Activated CD4-positive, CD25-positive, alpha-beta regulatory T cell treated with anti-CD3 and anti-CD28 coated beads, Interleukin-2, amount 50 U/mL, for 24 hours (primary cell): ENCODE data around the gene ZNF579.
A peak's percentile ranks its signal among the peaks of the same experiment; 100 is the strongest.
"Not testable (repeated sequence)": the region's sequence is repeated elsewhere in the genome, so short reads cannot be mapped to it uniquely, and the experiment has no call there.

Source experiments
- ATAC-seq, 2 donors: fragments of 150-1000 bp; cut with Tn5 transposase; one replicate each; pipeline ENCODE4 v1.10.0; 2021; ENCODE audit warnings: mild to moderate bottlenecking in 1 of 2, moderate library complexity in 1 of 2

Gene ZNF579

GRCh38 chr19:55592391-55593090, 11.9 kb upstream of the ZNF579 start:
- ATAC-seq = no peak

DNA sequence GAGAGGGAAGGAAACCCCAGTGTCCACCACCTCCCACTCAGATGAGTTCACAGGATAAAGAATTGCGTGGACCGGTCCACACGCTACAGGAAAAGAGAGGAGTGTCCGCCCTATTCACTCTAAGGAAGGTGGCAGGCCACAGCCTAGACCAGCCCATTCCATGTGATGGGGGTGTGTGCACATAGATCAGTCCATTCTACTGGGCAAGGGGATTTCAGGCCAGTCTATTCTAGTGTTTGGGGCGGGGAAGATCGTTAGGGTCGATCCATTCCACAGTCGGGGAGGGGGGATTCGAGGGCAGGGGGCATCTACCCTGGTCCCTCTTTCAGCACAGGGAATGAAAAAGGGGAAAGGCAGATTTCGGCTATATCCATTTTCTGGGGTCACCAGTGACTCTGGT, 10.9 kb upstream of the ZNF579 start:
- no peak for ATAC-seq

GRCh38 chr19:55590617-55591016, 10.0 kb upstream of the ZNF579 start:
- ATAC-seq = no peak

DNA sequence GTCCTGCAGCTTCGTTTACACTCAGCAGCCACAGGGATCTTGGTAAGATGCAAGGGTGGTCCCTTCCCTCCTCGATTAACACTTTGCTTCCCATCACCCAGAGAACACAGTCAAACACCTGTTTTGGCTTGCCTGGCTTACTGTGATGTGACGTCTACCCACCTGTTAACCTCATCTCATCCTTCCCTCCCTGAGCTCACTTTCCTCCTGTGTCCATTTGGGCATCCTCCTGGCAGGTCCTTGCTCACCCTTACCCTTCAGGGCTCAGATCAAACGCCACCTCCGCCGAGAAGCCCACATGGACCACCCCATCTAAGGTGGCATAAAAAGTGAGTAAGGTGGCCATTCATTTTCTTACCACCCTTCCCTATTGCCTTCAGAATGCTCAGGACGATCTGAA, 9.5 kb upstream of the ZNF579 start:
- no peak for ATAC-seq

DNA sequence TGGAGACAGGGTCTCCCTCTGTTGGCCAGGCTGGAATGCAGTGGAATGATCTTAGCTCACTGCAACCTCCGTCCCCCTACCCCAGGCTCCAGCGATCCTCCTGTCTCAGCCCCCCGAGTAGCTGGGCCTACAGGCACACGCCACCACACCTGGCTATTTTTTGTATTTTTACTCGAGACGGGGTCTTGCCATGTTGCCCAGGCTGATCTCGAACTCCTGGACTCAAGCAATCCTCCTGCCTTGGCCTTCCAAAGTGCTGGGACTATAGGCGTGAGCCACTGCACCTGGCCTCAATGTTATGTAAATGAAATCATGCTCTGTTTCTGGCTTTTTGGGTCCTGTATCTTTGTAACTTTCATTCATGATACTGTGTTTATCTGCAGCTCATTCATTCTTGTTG, 8.1 kb upstream of the ZNF579 start:
- ATAC-seq = no peak

DNA sequence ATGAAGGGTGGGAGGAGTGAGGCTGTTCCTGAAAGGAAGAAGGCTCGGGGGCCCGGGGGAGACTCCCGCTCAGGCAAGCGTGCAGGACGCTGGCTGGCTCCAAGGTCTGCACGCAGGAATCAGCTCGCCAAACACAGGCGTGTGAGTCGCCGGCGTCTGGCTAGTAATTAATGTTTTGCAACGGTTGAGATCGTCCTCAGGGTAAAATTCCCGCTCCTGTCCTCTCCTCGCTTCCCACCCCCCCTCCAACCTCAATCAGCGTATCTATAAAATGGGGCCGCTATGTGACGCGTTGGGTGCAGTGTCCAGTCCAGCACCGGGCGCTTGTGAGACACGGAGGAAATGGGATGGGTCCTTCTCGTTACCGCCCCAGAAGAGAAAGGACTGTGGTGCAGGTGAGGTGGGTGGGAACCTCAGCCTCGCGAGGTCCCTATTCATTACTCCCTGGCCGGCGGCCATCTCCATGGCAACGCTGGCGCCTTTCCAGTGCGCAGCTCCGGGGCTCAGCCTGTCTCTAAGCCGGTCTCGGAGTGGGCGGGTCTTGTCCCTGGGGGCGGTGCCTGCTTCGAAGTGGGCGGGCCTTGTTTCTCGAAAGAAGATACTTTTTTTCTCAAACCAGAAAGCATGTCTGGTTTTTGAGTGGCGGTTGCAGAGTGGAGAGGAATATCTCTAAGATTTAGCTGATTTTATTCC, 6.5 kb upstream of the ZNF579 start:
- peak; percentile 98 to 99 for ATAC-seq

GRCh38 chr19:55585658-55586339, 5.2 kb upstream of the ZNF579 start:
- ATAC-seq = peak; percentile 39 to 44

DNA sequence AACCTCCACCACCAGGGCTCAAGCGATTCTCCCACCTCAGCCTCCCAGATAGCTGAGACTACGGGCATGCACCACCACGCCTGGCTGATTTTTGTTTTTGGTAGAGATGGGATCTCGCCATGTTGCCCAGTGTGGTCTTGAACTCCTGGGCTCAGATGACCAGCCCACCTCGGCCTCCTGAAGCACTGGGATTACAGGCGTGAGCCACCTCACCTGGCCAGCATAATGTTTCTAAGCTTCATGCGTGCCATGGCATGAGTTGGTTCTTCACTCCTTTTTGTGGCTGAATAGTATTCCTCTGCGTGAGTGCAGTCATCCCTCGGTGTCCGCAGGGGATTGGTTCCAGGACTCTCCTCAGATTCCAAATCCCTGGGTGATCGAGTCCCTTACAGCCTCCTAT, 4.2 kb upstream of the ZNF579 start:
- ATAC-seq = no peak

DNA sequence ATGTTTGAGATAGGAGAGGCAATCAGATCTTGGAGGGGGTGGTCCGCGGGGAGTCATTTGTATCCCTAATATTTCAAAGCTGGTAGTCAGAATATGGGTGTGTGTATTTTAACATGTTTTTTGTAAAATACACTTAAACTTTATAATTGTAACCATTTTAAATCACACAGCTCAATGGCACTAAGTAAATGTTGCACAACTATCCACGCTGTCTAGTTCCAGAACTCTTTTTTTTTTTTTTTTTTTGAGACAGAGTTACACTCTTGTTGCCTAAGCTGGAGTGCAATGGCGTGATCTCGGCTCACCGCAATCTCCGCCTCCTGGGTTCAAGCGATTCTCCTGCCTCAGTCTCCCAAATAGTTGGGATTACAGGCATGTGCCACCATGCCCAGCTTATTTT, 3.2 kb upstream of the ZNF579 start:
- not testable (repeated sequence) for ATAC-seq

DNA sequence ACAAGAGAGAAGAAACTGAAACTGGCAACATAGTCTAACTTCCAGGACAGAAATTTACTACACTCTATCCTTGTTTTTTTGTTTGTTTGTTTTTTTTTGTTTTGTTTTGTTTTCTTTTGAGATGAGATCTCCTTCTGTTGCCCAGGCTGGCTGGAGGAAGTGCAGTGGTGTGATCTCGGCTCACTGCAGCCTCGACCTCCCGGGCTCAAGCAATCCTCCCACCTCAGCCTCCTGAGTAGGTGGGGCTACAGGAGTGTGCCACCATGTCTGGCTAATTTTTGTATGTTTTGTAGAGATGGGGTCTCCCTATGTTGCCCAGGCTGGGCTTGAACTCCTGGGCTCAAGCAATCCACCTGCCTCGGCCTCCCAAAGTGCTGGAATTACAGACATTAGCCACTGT, 1.6 kb upstream of the ZNF579 start:
- not testable (repeated sequence) for ATAC-seq

DNA sequence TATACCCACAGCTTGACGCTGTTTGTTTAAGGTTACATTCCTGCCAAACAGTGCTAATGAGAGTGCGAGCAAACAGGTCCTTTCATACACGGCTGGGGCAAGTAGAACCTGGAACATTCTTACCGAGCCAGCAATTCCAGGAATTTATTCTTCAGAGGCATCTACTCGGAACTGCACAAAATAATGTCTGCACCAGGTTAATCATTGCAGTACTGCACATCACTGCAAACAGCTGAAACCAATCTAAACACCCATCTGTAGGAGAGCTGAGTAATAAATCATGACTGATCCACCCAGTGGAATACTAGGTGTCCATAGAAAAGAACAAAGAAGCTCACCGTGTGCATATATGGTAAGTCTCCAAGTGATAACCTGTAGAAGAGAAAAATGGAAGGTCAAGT, 1.2 kb upstream of the ZNF579 start:
- ATAC-seq = no peak

DNA sequence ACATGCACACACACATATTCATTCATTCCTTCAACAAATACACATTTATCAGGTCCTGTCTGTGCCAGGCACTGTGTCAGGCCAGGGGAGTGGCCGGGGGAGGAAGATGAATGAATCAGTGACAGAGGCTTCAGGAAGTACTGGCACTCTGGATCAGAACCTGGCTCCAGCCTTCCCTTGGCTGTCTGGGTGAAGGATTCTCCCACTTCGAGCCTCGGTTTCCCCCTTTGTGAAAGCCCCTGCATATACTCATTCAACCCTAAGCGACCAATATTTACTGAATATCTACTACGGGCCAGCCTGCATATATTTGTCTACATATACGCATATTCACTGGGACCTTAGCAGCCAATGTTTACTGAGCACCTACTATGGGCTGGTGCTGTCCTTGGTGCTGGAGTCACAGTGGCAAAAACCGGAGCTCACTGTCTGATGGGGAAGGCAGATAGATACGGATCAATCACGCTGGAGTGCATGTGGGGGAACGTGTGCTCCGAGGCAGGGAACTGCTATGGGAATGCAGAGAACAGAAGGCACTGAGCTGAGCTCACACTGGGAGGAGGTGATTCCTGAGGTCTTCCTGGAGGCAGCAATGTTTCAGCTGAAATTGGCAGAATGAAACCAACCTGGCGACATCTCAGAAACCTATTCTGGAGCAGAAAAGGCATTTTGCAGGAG, 636 bp upstream of the ZNF579 start:
- no peak for ATAC-seq

GRCh38 chr19:55579766-55580621, 654 bp downstream of the ZNF579 start:
- ATAC-seq = peak; percentile 22 to 41

- ATAC-seq = no peak
These were observed 1.6 kb downstream of the ZNF579 start for GRCh38 chr19:55578761-55579747.

GRCh38 chr19:55578031-55578760, 2.5 kb downstream of the ZNF579 start:
- ATAC-seq = no peak

DNA sequence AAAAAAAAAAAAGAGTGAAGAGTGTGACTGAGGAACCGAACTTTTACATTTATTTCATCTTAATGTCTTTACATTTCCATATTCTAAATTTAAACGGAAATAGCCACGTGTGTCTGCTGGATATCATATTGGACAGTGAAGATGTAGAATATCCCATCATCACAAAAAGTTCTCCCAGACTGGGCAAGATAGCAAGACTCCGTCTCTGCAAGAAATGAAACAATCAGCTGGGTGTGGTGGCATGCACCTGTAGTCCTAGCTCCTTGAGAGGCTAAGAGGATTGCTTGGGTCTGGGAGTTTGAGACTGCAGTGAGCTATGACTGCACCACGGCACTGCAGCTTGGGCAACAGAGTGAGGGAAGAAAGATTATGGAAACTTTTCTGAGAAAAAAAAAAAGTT, 3.9 kb downstream of the ZNF579 start:
- no peak for ATAC-seq

GRCh38 chr19:55573929-55574328, 6.7 kb downstream of the ZNF579 start:
- not testable (repeated sequence) for ATAC-seq

- ATAC-seq = not testable (repeated sequence)
These were observed 11.2 kb downstream of the ZNF579 start for GRCh38 chr19:55569477-55569876.

DNA sequence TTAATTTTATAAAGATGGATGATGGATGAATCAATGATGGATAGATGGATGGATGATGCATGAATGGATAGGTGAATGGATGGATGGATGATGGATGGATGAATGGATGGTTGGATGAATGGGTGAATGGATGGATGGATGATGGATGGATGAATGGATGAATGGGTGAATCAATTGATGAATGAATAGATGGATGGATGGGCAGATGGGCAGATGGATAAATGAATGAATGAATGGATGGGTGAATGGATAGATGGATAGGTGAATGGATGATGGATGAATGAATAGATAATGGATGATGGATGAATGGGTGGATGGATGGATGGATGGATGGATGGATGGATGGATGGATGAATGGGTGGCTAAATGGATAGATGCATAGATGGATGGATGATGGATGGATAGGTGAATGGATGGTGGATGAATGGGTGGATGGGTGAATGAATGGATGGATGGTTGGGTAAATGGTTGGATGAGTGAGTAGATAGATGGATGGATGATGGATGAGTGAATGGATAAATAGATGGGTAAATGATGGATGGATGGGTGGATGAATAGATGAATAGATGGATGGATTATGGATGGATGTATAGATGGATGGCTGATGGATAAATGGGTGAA, 12.8 kb downstream of the ZNF579 start:
- no peak for ATAC-seq

DNA sequence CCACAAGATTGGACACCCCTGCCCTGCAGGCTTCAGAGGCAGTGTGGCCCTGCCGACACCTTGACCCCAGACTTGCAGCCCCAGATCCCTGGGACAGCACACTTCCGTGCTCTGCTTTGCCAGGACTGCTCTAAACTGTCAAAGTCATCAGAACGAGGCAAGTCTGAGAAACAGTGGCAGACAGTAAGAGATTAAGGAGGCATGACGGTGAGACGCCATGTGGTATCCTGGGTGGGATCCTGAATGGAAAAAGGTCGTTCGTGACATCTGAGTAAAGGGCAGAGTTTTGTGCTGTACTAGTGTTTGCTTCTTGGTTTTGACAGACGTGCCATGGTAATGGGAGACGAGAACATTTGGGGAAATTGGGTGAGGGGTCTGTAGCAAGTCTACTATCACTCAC, 13.8 kb downstream of the ZNF579 start:
- no peak for ATAC-seq
